ENCODE data around the gene BTG2.
A peak's percentile ranks its signal among the peaks of the same experiment; 100 is the strongest.

Gene BTG2

DNA sequence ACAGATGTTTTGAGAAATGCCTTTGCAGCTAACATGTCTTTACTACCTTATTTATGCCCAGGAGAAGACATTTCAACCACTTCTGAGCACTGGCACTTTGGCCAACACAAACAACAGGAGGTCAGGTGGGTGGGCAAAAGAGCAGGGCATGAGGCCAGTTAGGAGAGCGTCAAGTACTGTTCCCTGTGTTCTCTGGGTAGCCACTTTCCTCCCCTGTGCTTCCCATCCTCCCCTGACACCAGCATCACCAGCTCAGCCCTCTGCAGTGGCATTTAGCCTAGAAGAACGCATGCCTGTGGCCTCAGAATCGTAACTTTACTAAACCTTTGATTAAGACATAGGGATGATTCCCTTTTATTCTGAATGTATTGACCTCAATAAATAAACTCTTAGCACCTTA, 18.3 kb downstream of the BTG2 start:
- H3K4me2 ChIP-seq (ENCODE audit: low read depth, low read length, poor library complexity, severe bottlenecking), result peak overlapping the region; percentile 93
- H3K79me2 ChIP-seq (ENCODE audit: insufficient read depth, low read length), result peaks cover 35% of the 10 kb centered on the region
- H3K27me3 ChIP-seq (ENCODE audit: insufficient read depth, low read length, poor library complexity, severe bottlenecking), result no peaks in the 10 kb centered on the region
- H3K9ac ChIP-seq (ENCODE audit: low read depth, low read length, poor library complexity, severe bottlenecking), result peak overlapping the region; percentile 93
- peaks cover 93% of the 10 kb centered on the region for H3K4me1 ChIP-seq (ENCODE audit: insufficient read depth, low read length, poor library complexity, severe bottlenecking)
- no peaks in the 10 kb centered on the region for H3K9me3 ChIP-seq (ENCODE audit: insufficient read depth, low read depth, low read length)
- H2AFZ ChIP-seq (ENCODE audit: low read length), result no peak overlapping the region
- H3K9me2 ChIP-seq (replicated peaks; ENCODE audit: low read depth, low read length), result no peaks in the 10 kb centered on the region
- no peak overlapping the region for H3K4me3 ChIP-seq (ENCODE audit: low read length, poor library complexity, severe bottlenecking)
- peaks cover 12% of the 10 kb centered on the region; the same call in 1 of the 2 replicates for H3F3A ChIP-seq (ENCODE audit: low read depth)
- TF ChIP-seq, protein P1, sequence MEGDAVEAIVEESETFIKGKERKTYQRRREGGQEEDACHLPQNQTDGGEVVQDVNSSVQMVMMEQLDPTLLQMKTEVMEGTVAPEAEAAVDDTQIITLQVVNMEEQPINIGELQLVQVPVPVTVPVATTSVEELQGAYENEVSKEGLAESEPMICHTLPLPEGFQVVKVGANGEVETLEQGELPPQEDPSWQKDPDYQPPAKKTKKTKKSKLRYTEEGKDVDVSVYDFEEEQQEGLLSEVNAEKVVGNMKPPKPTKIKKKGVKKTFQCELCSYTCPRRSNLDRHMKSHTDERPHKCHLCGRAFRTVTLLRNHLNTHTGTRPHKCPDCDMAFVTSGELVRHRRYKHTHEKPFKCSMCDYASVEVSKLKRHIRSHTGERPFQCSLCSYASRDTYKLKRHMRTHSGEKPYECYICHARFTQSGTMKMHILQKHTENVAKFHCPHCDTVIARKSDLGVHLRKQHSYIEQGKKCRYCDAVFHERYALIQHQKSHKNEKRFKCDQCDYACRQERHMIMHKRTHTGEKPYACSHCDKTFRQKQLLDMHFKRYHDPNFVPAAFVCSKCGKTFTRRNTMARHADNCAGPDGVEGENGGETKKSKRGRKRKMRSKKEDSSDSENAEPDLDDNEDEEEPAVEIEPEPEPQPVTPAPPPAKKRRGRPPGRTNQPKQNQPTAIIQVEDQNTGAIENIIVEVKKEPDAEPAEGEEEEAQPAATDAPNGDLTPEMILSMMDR (conservative IDR thresholded peaks at IDR 0.05; ENCODE audit: low read length), result no peak
- no peak for TF ChIP-seq EZH2phosphoT487 (IDR thresholded peaks at IDR 0.05; ENCODE audit: borderline replicate concordance)
- no peaks in the 10 kb centered on the region for H3K36me3 ChIP-seq (ENCODE audit: insufficient read depth, low read length)
- no peaks in the 10 kb centered on the region for H4K20me1 ChIP-seq (ENCODE audit: insufficient read depth, low read length, poor library complexity, severe bottlenecking)

DNA sequence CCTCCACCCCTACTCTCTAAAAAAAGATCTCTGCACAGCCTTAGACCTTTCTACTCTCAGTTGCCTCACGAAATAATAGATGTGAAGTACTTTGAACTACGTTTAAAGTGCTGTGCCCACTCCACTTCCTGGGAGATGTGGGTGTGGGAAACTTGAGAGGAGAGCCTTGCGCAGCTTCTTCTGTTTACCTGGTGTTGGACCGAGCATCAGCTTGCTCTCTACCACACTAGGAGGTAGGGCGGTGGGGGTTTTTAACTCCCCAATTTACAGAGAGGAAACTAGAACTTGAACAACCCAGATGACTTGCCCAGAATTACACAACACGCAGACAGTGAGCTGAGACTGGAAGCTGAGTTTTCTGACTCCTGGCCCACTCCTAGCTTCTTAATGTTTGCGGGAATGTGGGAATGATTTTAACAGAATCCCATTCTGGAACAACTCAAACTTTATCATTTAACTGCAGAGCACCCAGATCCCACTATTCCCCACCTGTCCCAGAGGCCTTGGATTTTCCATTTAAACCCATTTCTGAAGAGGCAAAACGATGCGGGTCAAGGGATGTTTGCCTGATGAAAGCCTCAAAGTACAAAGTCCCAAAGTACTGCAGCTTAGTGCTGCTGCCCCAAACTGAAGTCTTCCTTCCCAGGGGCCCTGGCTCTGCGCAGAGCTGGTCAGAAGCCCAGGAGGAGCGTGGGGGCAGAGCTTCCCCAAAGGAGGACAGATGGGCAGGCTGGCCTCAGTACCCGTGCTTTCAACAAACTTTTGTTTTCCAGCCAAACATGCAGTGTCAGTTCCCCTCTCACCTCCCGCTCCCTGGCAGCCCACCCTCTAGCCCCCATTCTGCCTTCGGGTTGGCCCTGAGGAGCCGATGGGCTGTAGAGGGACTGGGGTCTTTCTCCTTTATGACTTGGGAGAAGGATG, 19.0 kb downstream of the BTG2 start:
- no peaks in the 10 kb centered on the region for H3K36me3 ChIP-seq (ENCODE audit: insufficient read depth, low read length)
- H3K9ac ChIP-seq (ENCODE audit: low read depth, low read length, poor library complexity, severe bottlenecking), result peak overlapping the region; percentile 93
- H4K20me1 ChIP-seq (ENCODE audit: insufficient read depth, low read length, poor library complexity, severe bottlenecking), result no peaks in the 10 kb centered on the region
- peak overlapping the region; percentile 93 for H3K4me2 ChIP-seq (ENCODE audit: low read depth, low read length, poor library complexity, severe bottlenecking)
- H3K9me2 ChIP-seq (replicated peaks; ENCODE audit: low read depth, low read length), result no peaks in the 10 kb centered on the region
- no peak for TF ChIP-seq EZH2phosphoT487 (IDR thresholded peaks at IDR 0.05; ENCODE audit: borderline replicate concordance)
- TF ChIP-seq, protein P1 (conservative IDR thresholded peaks at IDR 0.05; ENCODE audit: low read length), result no peak
- H3F3A ChIP-seq (ENCODE audit: low read depth), result peaks cover 12% of the 10 kb centered on the region; the same call in 1 of the 2 replicates
- H3K4me3 ChIP-seq (ENCODE audit: low read length, poor library complexity, severe bottlenecking), result peak overlapping the region; percentile 21
- peaks cover 27% of the 10 kb centered on the region; the same call in 1 of the 2 replicates for H3K79me2 ChIP-seq (ENCODE audit: insufficient read depth, low read length)
- no peaks in the 10 kb centered on the region for H3K9me3 ChIP-seq (ENCODE audit: insufficient read depth, low read depth, low read length)
- no peaks in the 10 kb centered on the region for H3K27me3 ChIP-seq (ENCODE audit: insufficient read depth, low read length, poor library complexity, severe bottlenecking)
- H3K4me1 ChIP-seq (ENCODE audit: insufficient read depth, low read length, poor library complexity, severe bottlenecking), result peaks cover 90% of the 10 kb centered on the region
- no peak overlapping the region for H2AFZ ChIP-seq (ENCODE audit: low read length)

DNA sequence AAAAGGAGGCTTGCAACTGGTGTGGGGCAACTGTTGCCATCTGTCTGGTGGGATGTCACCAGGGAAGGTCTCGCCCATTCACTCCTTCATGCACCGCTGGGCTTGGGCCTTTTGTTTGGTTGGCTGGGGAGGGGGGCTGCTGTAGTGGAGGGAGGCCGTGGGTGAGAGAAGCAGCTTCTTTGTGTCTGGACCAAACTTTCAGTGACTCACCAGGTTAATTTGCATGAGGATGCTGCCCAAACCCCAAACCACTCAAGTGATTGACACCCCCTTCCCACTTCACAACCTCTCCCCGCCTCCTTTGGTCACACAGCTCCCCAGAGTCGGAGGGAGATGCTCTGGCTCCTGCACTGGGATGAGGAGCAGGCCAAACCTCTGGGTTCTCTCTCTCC, 19.7 kb downstream of the BTG2 start:
- H2AFZ ChIP-seq (ENCODE audit: low read length), result no peak overlapping the region
- H3K9me2 ChIP-seq (replicated peaks; ENCODE audit: low read depth, low read length), result no peaks in the 10 kb centered on the region
- peaks cover 86% of the 10 kb centered on the region for H3K4me1 ChIP-seq (ENCODE audit: insufficient read depth, low read length, poor library complexity, severe bottlenecking)
- H3K9ac ChIP-seq (ENCODE audit: low read depth, low read length, poor library complexity, severe bottlenecking), result peak overlapping the region; percentile 93
- no peaks in the 10 kb centered on the region for H3K9me3 ChIP-seq (ENCODE audit: insufficient read depth, low read depth, low read length)
- H3K79me2 ChIP-seq (ENCODE audit: insufficient read depth, low read length), result peaks cover 26% of the 10 kb centered on the region; the same call in 1 of the 2 replicates
- peaks cover 10% of the 10 kb centered on the region; the same call in 1 of the 2 replicates for H3F3A ChIP-seq (ENCODE audit: low read depth)
- H3K36me3 ChIP-seq (ENCODE audit: insufficient read depth, low read length), result no peaks in the 10 kb centered on the region
- H3K27me3 ChIP-seq (ENCODE audit: insufficient read depth, low read length, poor library complexity, severe bottlenecking), result no peaks in the 10 kb centered on the region
- peak overlapping the region; percentile 45 for H3K4me3 ChIP-seq (ENCODE audit: low read length, poor library complexity, severe bottlenecking)
- no peak for TF ChIP-seq EZH2phosphoT487 (IDR thresholded peaks at IDR 0.05; ENCODE audit: borderline replicate concordance)
- TF ChIP-seq, protein P1 (conservative IDR thresholded peaks at IDR 0.05; ENCODE audit: low read length), result no peak
- H4K20me1 ChIP-seq (ENCODE audit: insufficient read depth, low read length, poor library complexity, severe bottlenecking), result no peaks in the 10 kb centered on the region
- peak overlapping the region; percentile 93 for H3K4me2 ChIP-seq (ENCODE audit: low read depth, low read length, poor library complexity, severe bottlenecking)

Measured in Loucy (cell line).